ENCODE data around the gene SMARCA2.

- no peak for TF ChIP-seq TARDBP (IDR thresholded peaks at IDR 0.05)
- no peak for TF ChIP-seq HDGF (IDR thresholded peaks at IDR 0.05; ENCODE audit: borderline replicate concordance)
- TF ChIP-seq FOXA1 (IDR thresholded peaks at IDR 0.05): no peak
- no peak for TF ChIP-seq ELF4 (IDR thresholded peaks at IDR 0.05)
- no peak for TF ChIP-seq SP1 (IDR thresholded peaks at IDR 0.05)
- no peak for TF ChIP-seq ARNT (IDR thresholded peaks at IDR 0.05)
- TF ChIP-seq FOXK2 (IDR thresholded peaks at IDR 0.05): no peak
- TF ChIP-seq SUZ12 (IDR thresholded peaks at IDR 0.05): no peak
- no peak for TF ChIP-seq FOXM1 (IDR thresholded peaks at IDR 0.05; ENCODE audit: borderline replicate concordance)
- TF ChIP-seq PKNOX1 (IDR thresholded peaks at IDR 0.05): no peak
- no peak for TF ChIP-seq L3MBTL2 (conservative IDR thresholded peaks at IDR 0.05)
Measured at GRCh38 chr9:2128618-2129017, 113.5 kb downstream of the SMARCA2 start.

Measured in HEK293T (cell line).